ENCODE measurements around the gene PDP2.
A peak's percentile ranks its signal among the peaks of the same experiment; 100 is the strongest.
"Not testable (repeated sequence)": the region's sequence is repeated elsewhere in the genome, so short reads cannot be mapped to it uniquely, and the experiment has no call there.

PDP2 gene

DNA sequence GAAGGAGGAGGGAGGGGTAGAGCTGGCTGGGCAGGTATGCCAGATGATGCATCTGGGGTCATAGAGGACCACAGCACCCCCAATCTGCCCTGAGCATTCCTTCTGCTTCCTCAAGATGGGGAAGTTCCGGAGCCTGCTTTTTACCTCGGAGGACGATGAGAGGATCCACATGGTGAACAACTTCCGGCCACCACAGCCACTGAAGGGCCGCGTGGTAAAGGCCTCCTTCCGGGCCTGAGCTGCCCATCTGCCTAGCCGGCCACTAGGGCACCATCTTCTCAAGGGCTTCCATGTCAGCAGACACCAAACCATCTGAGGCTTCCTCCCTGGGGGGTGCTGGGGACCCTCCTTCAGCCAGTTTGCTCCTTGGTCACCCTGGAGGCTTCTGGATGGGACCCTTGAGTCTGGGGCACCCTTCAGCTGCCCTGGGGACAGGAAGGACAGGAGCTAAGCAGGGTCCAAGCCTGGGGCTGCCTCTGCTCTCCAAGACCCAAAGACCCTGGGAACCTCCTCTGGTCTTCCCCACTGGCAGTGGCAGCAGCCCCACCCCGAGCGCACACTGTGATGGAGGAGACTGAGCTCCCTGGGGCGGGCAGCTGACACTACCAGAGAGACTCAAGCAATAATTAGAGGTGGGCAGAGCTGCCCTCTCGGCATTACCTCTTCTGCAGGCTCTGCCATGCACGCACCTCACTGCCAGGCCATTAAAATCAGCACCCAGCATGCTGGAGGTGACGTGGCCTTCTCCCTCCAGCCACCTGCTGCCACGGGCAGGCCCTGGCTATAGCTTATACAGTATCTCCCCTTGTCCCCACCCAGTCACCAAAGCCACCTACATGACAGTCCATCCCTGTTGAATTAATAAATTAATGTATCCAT lies 26.8 kb upstream of the PDP2 start:
- no peak for DNase-seq (ENCODE audit: low read depth in 2 of 2)

DNA sequence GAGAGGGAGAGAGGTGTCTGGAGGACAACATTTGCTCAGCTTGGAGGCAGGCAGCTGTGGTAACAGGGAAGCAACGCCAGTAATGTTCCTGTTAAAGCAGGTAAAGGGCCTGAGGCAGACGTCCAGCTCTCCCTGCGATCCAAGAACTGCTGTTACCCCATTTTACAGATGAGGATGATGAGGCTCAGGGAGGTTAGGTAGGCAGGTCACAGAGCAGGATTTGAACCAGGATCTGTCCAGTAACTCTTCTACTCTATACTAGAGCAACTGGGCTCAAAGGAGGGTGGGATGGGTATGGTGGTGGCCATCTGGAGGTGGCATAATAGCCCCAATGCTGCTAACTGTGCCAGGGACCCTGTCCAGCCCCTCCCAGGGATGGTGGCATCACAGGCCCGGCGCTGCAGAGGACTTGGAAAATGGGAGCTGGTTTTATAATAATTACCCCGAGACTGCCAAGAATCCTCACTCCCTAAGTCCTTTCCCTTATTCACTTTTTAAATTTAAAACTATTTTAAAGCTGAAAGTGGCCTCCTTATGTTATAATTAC lies 24.1 kb upstream of the PDP2 start:
- DNase-seq (ENCODE audit: low read depth in 2 of 2), result no peak

DNA sequence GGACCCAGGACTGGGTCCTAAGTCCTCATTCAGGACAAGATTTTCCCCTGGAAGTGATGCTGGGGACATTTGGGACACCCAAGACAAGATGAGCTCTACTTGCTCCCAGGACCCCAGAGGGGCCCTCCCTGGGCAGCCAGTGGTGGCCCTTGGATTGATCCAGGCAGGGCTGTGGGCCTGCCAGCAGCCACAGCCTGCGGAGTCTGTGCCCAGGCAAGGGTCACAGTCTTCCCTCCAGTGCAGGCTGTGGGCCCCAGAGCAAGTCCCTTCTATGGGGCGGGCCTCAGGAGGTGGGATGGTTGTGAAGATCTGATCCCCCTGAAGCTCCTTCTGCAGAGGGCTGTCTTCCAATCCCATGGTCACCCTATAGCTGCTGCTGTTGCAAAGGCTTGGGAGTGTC lies 23.5 kb upstream of the PDP2 start:
- no peak for DNase-seq (ENCODE audit: low read depth in 2 of 2)

GRCh38 chr16:66857437-66857836 lies 22.9 kb upstream of the PDP2 start:
- DNase-seq (ENCODE audit: low read depth in 2 of 2), result no peak

GRCh38 chr16:66858740-66859396 lies 21.4 kb upstream of the PDP2 start:
- DNase-seq (ENCODE audit: low read depth in 2 of 2), result no peak

DNA sequence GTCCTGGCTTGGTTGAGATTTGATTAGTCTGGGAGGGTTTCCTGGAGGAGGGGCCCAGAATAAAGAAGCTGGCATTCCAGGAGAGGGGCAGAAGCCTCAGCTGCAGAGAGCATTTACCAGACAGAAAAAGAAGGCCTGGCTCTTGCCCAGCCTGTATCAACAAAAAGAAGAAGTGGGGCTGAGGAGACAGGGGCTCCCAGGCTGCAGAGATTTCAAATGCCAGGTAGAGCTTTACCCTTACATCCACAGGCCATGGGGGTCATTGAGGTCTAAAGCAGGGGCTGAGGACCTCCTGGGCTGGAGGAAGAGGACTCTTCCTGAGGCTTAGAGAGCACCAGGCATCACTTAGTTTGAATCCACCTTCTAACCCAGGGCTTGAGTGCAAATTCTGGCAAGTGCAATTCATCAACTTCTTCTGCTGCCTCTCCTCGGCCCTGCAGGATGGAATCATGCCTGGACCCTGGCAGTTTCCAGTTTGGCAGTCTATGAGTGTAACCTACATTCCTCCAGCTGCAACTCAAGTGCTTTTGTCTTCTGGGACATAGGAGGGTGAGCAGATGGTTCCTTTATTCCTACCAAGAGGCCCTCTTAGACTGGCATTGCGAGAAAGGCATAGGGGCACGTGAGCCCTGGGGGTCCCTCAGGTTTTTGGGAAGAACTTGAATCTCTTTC lies 20.8 kb upstream of the PDP2 start:
- DNase-seq (ENCODE audit: low read depth in 2 of 2), result no peak

DNA sequence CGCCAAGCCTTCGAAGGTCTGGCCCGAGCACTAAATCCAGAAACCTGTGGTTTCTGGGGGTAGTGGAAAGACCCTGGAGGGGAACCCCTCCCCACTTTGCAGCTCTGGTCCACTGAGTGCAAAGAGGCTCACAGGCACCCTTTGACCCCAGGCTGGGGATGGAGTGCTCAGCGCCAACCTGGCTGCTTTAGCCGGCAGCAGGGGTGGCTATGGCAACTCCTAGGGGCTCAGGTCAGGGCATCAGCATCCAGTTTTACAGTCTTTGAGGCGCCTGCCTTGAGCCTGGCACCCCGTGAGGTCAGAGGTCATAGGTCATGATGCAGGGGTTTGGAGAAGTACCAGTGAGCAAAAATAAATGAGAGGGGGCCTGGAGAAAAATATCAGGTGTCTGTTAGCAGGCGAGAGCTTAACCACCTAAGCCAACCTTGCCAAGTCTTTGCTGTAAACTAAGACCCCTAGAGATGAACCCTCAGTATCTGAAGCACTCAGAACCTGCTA lies 18.2 kb upstream of the PDP2 start:
- DNase-seq (ENCODE audit: low read depth in 2 of 2), result no peak

DNA sequence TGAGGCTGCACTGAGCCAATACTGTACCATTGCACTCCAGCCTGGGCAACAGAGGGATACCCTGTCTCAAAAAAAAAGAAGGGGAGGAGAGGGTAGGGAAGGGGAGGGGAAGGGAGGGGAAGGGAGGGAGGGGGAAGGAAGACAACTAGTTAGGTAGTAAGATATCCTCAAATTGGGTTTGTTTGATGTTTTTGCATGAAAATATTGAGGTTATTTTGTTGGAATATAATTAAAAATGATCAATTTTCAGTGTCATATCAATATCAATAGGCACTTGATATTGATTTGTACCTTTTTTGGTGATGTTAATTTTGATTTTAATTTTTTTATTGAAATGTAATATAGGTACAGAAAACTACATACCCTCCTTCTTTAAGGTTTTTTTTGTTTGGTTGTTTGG lies 16.6 kb upstream of the PDP2 start:
- DNase-seq (ENCODE audit: low read depth in 2 of 2), result no peak

- no peak for DNase-seq (ENCODE audit: low read depth in 2 of 2)
These were observed 10.9 kb upstream of the PDP2 start for GRCh38 chr16:66869424-66869823.

DNA sequence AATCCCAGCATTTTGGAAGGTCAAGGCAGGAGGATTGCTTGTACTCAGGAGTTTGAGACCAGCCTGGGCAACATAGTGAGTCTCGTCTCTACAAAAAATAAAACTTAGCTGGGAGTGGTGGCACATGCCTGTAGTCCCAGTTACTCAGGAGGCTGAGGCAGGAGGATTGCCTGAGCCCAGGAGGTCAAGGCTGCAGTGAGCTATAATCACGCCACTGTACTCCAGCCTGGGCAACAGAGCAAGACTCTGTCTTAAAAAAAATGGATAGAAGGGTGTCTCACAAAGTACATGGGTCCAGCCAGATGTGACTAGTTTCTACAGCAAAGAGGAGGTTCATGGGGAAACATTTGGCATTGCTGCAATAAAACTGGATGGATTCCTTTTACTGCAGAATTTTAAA lies 9.0 kb upstream of the PDP2 start:
- not testable (repeated sequence) for DNase-seq (ENCODE audit: low read depth in 2 of 2)

DNA sequence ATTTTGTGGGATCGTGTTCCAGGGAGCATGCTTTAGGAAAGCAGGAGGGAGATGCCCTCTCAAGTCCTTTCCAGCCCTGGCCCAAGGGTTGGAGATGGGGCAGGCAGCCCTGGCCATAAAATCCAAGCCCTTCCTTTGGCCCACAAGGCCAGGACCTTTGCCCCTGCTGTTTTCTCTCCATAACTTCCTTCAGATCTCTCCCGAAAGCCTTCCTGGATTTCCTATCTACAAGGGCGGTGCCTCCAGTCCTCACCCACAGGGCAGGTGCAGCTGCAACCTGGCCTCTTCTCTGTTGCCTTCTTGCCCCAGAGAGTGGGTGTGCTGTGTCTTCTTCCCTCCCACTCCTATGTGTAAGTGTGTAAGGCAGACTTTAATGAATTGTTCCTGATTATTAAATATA lies 8.5 kb upstream of the PDP2 start:
- no peak for DNase-seq (ENCODE audit: low read depth in 2 of 2)

- no peak for DNase-seq (ENCODE audit: low read depth in 2 of 2)
These were observed 7.8 kb upstream of the PDP2 start for GRCh38 chr16:66872559-66872942.

DNA sequence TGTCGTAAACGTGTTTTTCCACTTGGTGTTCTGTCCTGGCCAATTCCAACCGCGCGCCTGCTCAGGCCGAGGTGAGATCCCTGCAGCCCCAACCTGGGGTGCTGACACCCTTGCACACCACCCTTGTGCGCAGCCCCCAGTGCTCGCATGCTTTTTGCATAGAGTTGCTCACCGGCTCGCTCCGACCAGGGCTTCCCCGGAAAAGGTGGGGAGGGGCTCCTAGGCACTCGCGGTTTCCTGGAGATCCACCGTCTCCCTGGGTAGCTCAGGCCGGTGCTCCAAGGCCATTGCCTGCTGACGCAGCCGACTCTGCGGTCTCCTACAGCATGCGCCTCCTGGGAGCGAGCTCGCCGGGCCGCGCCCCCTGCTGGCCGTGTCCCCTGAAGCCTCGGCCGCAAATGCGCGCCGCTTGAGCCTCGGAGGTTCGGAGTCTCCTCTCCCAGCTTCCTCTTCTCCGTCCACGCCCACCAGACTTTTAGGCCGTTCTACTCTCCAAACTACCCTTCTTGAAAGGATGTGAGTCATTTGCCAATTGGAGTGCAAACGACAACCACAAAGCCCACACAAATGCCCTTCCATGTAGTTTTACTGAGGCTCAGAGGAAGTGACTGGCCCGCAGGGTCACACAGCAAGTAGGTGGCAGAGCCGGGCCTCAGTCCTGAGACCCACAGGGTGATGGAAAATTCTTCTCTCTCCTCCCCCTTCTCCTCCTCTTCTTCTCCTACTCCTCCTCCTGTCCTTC lies 7.2 kb upstream of the PDP2 start:
- peak; percentile 85 to 86 for DNase-seq (ENCODE audit: low read depth in 2 of 2)

- no peak for DNase-seq (ENCODE audit: low read depth in 2 of 2)
These were observed 6.6 kb upstream of the PDP2 start for GRCh38 chr16:66873685-66874055.

DNA sequence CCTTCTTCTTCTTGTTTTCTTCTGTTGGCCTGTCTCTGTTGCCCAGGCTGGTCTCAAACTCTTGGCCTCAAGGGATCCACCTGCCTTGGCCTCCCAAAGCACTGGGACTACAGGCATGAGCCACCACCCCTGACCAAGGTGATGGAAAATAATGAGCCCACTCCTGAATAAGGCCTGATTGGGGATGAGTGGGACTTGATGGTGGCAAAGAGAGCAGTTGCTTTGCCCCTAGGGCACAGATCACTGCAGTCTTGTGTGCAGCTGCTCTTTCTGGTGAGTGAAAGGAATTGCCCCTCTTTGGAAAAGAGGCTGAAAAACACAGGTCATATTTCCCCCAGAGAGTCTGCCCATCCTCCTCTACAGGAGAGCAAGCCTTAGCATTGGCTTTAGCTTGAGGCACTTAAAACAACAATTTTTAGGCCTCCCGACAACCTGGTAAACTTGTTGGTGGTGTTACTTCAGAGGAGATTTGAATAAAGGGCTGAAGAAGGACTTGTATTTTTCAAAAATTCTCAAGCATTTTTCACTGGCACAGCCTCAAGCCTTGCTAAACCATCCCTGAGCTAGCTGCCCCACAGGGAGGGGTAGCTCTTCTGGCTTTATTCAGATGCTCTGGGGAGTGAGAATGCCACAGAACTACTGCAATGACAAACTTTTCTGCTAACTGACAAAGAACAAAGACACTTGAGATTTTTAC lies 6.1 kb upstream of the PDP2 start:
- no peak for DNase-seq (ENCODE audit: low read depth in 2 of 2)

DNA sequence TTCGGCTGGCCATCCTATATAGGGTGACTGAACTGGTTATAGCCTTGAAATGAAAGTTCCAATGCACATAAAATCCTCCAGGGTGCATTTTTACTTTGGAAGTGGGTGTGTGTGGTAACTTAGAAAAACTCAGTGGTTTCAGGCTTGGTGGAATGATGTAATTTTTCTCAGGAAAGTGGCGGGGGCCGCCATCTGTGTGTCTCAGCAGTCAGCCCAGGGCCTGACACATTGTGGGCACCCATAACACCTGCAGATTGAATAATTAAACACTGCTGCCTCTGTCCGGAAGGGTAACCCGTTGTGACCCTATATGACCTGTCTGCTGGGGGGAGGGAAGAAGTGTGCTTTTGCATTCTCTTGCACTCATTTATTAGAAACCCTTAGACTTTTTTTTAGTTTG lies 2.2 kb upstream of the PDP2 start:
- DNase-seq (ENCODE audit: low read depth in 2 of 2), result peak; percentile 29 to 42

GRCh38 chr16:66881014-66881417 lies 701 bp downstream of the PDP2 start:
- no peak for DNase-seq (ENCODE audit: low read depth in 2 of 2)

GRCh38 chr16:66881560-66881959 lies 1.2 kb downstream of the PDP2 start:
- no peak for DNase-seq (ENCODE audit: low read depth in 2 of 2)

GRCh38 chr16:66881964-66882508 lies 1.7 kb downstream of the PDP2 start:
- no peak for DNase-seq (ENCODE audit: low read depth in 2 of 2)

DNA sequence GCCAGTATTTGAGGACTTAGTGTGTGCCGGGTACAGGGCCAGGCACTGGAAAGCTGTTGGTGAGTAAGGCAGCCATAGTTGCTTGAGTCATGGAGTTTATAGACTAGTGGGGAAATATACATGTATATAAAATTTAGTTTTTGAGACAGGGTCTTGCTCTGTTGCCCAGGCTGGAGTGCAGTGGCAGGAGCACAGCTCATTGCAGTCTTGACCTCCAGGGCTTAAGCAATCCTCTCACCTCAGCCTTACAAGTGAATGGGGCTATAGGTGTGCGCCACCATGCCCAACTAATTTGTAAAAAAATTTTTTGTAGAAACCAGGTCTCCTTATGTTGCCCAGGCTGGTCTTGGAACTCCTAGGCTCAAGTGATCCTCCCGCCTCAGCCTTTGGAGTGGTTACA lies 2.4 kb downstream of the PDP2 start:
- no peak for DNase-seq (ENCODE audit: low read depth in 2 of 2)

DNA sequence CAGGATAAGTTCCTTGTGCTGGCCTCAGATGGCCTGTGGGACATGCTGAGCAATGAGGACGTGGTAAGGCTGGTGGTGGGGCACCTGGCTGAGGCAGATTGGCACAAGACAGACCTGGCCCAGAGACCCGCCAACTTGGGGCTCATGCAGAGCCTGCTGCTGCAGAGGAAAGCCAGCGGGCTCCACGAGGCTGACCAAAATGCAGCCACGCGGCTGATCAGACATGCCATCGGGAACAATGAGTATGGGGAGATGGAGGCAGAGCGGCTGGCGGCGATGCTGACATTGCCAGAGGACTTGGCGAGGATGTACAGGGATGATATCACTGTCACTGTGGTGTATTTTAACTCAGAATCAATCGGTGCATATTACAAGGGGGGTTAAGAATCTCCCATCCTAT lies 5.2 kb downstream of the PDP2 start:
- no peak for DNase-seq (ENCODE audit: low read depth in 2 of 2)
